ENCODE measurements around the gene NCR3LG1.
"Not testable (repeated sequence)": the region's sequence is repeated elsewhere in the genome, so short reads cannot be mapped to it uniquely, and the experiment has no call there.

The NCR3LG1 gene

DNA sequence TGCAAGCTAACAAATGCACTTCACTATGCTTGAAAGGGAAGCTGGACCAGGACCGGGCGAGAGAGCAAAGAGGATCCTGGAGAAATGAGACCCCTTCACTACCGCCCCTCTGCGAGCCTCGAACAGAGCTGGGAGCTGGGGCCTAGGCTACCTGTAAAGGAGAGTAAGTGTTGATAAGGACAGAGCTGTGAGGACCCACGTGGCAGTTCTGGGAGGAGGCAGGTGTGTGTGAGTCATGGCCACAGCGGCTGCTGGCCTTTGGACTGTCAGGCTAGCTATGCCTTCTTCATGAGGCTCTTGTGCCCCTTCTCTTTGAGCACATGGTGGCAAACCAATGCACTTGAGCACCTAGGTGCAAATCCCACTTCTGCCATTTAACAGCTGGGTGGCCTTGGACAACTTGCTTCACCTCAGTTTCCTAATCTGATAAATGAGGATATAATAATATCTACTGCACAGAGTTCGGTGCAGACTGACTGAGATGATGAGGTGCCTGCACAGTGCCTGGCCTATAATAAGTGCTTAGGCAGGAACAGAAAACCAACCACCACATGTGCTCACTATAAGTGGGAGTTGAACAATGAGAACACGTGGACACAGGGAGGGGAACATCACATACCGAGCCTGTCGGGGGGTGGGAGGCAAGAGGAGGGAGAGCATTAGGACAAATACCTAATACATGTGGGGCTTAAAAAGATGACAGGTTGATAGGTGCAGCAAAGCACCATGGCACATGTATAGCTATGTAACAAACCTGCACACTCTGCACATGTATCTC lies 72.1 kb downstream of the NCR3LG1 start:
- DNase-seq (ENCODE audit: low read depth) = no peak
- no peak overlapping the region for H3K4me3 ChIP-seq (ENCODE audit: low read depth, low read length)
- TF ChIP-seq, protein P1, sequence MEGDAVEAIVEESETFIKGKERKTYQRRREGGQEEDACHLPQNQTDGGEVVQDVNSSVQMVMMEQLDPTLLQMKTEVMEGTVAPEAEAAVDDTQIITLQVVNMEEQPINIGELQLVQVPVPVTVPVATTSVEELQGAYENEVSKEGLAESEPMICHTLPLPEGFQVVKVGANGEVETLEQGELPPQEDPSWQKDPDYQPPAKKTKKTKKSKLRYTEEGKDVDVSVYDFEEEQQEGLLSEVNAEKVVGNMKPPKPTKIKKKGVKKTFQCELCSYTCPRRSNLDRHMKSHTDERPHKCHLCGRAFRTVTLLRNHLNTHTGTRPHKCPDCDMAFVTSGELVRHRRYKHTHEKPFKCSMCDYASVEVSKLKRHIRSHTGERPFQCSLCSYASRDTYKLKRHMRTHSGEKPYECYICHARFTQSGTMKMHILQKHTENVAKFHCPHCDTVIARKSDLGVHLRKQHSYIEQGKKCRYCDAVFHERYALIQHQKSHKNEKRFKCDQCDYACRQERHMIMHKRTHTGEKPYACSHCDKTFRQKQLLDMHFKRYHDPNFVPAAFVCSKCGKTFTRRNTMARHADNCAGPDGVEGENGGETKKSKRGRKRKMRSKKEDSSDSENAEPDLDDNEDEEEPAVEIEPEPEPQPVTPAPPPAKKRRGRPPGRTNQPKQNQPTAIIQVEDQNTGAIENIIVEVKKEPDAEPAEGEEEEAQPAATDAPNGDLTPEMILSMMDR (IDR thresholded peaks at IDR 0.05; ENCODE audit: insufficient read depth, low read depth, low read length, missing control alignments) = no peak

DNA sequence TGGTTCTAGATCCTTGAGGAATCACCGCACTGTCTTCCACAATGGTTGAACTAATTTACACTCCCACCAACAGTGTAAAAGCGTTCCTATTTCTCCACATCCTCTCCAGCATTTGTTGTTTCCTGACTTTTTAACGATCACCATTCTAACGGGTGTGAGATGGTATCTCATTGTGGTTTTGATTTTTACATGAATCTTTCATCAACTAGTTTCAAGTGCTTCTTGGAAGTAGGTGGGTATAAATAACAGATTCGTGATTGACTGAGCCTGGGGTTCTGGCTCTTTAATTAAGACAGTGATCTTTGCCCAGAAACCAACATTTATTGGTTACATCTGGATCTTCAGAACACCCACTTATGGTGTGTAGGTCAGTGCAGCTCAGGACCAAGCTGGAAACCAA lies 74.6 kb downstream of the NCR3LG1 start:
- DNase-seq (ENCODE audit: low read depth); H3K4me3 ChIP-seq (ENCODE audit: low read depth, low read length): not testable (repeated sequence)
